22Rv1 (cell line): ENCODE results near the gene ABCC6.
"Not testable (repeated sequence)": the region's sequence is repeated elsewhere in the genome, so short reads cannot be mapped to it uniquely, and the experiment has no call there.

Source experiments
- CTCF ChIP-seq: fragments of 450-650 bp; IDR thresholded peaks from 2 replicates; pipeline ENCODE4 v1.5.1; 2017; ENCODE audit warnings: mild to moderate bottlenecking
- ZFX ChIP-seq: fragments of 450-650 bp; IDR thresholded peaks from 2 replicates; pipeline ENCODE4 v1.6.1; 2017; ENCODE audit warnings: antibody characterized with exemption, borderline replicate concordance

GRCh38 chr16:16218349-16218748, 4.9 kb downstream of the ABCC6 start:
- TF ChIP-seq CTCF, ZFX: not testable (repeated sequence)
